ENCODE data around the gene MSN. TPM values are rescaled to one million over a fixed set of nuclear protein-coding genes. Genes with fewer than 3 reads are reported as not detected.

MSN gene
- total and polyA plus RNA-seq, 8 donors, result 367 to 543 (median 422) TPM

DNA sequence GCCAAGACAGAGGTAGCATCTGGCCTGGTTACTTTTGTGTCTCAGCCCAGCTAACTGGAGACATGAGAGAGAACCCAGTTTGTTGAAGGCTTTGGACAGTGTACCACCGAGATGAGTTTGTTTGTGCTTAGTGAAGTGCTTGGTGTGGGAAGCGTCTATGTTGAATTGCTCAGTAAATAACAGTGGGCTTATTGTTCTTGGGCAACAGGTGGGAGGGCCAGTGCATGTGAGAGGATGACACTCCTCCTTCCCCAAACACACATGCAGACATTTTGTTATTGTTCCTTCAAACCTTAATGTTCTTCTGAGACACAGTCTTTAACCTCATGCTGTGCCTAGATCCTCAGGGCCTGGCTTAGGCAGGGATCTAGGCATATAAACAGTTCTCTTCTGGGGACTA, 39.7 kb downstream of the MSN start:
- no peaks in the 10 kb centered on the region for H3K9me3 ChIP-seq
- no peaks in the 10 kb centered on the region for H3K27me3 ChIP-seq
- intact Hi-C loops (cut with DNase I), result loop anchor here in 1 of 2 donors (10.0 kb wide), 1 partner anchor 102 kb away; no protein-coding TSS in a partner anchor
- no peak for DNase-seq
- H3K27ac ChIP-seq, result peak overlapping the region; percentile 75 to 77
- peaks cover 20 to 57% of the 10 kb centered on the region in 2 donors for H3K4me1 ChIP-seq
- no peaks in the 10 kb centered on the region for H3K36me3 ChIP-seq
- ATAC-seq, result no peak
- TF ChIP-seq CTCF (IDR thresholded peaks at IDR 0.05), result no peak
- H3K4me3 ChIP-seq, result no peak overlapping the region

- Histone ChIP-seq H3K4me1 (peaks cover 3 to 39% of the 10 kb centered on the region in 2 donors), H3K27me3 (no peaks in the 10 kb centered on the region), H3K9me3 (no peaks in the 10 kb centered on the region), H3K36me3 (peaks cover 0 to 4% of the 10 kb centered on the region in 2 donors), H3K4me3 (no peak overlapping the region), H3K27ac (no peak overlapping the region)
- DNase-seq, result no peak
- ATAC-seq, result no peak
- no peak for TF ChIP-seq CTCF (IDR thresholded peaks at IDR 0.05)
- intact Hi-C loops (cut with DNase I), result no loop called here
Measured at GRCh38 chrX:65712005-65712806, 44.8 kb downstream of the MSN start.

DNA sequence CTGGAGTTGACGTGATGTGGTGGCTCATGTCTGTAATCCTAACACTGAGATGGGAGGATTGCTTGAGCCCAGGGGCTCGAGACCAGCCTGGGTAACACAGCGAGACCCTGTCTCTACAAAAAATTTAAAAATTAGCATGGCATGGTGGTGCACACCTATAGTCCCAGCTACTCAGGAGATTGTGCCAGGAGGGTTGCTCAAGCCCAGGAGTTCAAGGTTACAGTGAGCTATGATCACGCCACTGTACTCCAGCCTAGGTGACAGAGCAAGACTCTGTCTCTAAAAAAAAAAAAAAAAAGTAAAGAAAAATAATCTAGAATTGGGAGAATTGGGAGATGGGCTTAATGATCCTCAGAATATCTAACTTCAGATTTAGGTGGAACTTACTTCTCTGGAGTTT, 51.1 kb downstream of the MSN start:
- TF ChIP-seq CTCF (IDR thresholded peaks at IDR 0.05), result no peak
- H3K9me3 ChIP-seq, result no peaks in the 10 kb centered on the region
- H3K36me3 ChIP-seq, result peaks cover 0 to 29% of the 10 kb centered on the region in 2 donors
- H3K27me3 ChIP-seq, result no peaks in the 10 kb centered on the region
- intact Hi-C loops (cut with DNase I), result no loop called here
- peaks cover 0 to 72% of the 10 kb centered on the region in 2 donors for H3K4me1 ChIP-seq
- ATAC-seq, result no peak
- no peak overlapping the region for H3K27ac ChIP-seq
- no peak overlapping the region for H3K4me3 ChIP-seq
- DNase-seq, result no peak

DNA sequence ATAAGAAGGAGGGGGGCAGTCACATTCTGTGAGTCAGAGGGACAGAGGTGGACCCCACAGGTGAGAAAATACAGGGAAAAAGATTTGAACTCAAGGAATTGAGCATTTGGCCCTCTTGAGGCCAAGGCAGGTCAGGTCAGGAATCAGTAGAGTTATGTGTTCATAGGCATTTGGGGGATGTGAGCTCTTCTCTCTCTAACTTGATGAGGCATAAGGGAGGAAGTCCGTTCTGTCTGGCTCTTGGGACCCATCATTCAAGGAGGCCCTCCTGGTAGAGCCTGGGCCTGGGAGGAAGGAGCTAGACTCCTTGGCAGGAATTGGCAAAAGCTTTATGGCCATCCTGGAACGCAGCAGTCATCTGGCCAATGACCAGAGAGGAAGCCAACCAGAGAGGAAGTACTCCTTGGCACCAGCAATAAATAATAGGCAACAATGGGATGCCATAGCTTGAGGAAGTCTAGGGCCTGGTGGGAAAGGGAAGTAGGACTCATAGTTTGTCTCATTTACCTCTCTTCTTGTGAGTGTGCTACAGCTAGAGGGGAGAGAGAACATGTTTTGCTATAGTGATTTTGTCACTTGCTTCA, 53.0 kb downstream of the MSN start:
- H3K4me1 ChIP-seq, result peaks cover 0 to 63% of the 10 kb centered on the region in 2 donors
- peak overlapping the region in 1 of 2 donors; percentile 64 for H3K27ac ChIP-seq
- no peaks in the 10 kb centered on the region for H3K9me3 ChIP-seq
- no peak for TF ChIP-seq CTCF (IDR thresholded peaks at IDR 0.05)
- ATAC-seq, result peak; percentile 42
- no peak for DNase-seq
- H3K27me3 ChIP-seq, result no peaks in the 10 kb centered on the region
- H3K4me3 ChIP-seq, result no peak overlapping the region
- peaks cover 0 to 29% of the 10 kb centered on the region in 2 donors for H3K36me3 ChIP-seq
- intact Hi-C loops (cut with DNase I), result loop anchor here in 1 of 2 donors (10.0 kb wide), 1 partner anchor 126 kb away; no protein-coding TSS in a partner anchor

GRCh38 chrX:65723706-65724105, 56.3 kb downstream of the MSN start:
- H3K9me3 ChIP-seq, result no peaks in the 10 kb centered on the region
- no peak for TF ChIP-seq CTCF (IDR thresholded peaks at IDR 0.05)
- DNase-seq (no peak), ATAC-seq (no peak)
- peaks cover 0 to 37% of the 10 kb centered on the region in 2 donors for H3K36me3 ChIP-seq
- peaks cover 0 to 56% of the 10 kb centered on the region in 2 donors for H3K4me1 ChIP-seq
- H3K27ac ChIP-seq, result peak overlapping the region in 1 of 2 donors; percentile 23
- H3K4me3 ChIP-seq, result no peak overlapping the region
- no peaks in the 10 kb centered on the region for H3K27me3 ChIP-seq
- intact Hi-C loops (cut with DNase I), result loop anchor here in 1 of 2 donors (10.0 kb wide), 1 partner anchor 129 kb away; no protein-coding TSS in a partner anchor
